Measurements from ENCODE around the gene TSC22D3. TPM values are rescaled to one million over a fixed set of nuclear protein-coding genes. Genes with fewer than 3 reads are reported as not detected.
A peak's percentile ranks its signal among the peaks of the same experiment; 100 is the strongest.

Gene TSC22D3
- total and polyA plus RNA-seq, 2 donors (not counting 1 experiment from before 2014, with no cell fraction given): 447 to 3,050 TPM

- no peak overlapping the region for H2AFZ ChIP-seq (ENCODE audit: insufficient read depth, low read depth, low read length, poor library complexity, severe bottlenecking)
- no peaks in the 10 kb centered on the region for H3K9me3 Mint-ChIP-seq (ENCODE audit: insufficient read depth)
- ChIA-PET CTCF (interaction anchor here (1.8 to 9.1 kb wide), 5 partner anchors 14 to 102 kb away, joined by 8 to 318 read pairs (median 40); partner anchors contain the start of genes NCBP2L and TSC22D3), POLR2A (interaction anchor here (0.9 to 8.2 kb wide), 3 partner anchors 41 to 394 kb away, joined by 3 to 375 read pairs (median 53); partner anchors contain the start of genes NCBP2L and TSC22D3)
- no peaks in the 10 kb centered on the region for H3K9me3 ChIP-seq (ENCODE audit: control extremely low read depth in 1 of 3, control insufficient read depth in 2 of 3, insufficient read depth in 1 of 3, low read length in 2 of 3)
- H3K27me3 Mint-ChIP-seq: no peaks in the 10 kb centered on the region
- H3K27ac ChIP-seq (ENCODE audit: low read length in 2 of 2): peak overlapping the region; percentile 99 to 100
- H3K4me2 ChIP-seq (replicated peaks; ENCODE audit: low read depth, low read length, poor library complexity, severe bottlenecking): peak overlapping the region; percentile 90
- TF ChIP-seq EZH2 (IDR thresholded peaks at IDR 0.05; ENCODE audit: borderline replicate concordance, insufficient read depth, low read depth, low read length, poor library complexity, severe bottlenecking) (no peak), CTCF (IDR thresholded peaks at IDR 0.05) (no peak)
- DNase-seq (peak; percentile 93), ATAC-seq (ENCODE audit: low read depth) (peak; percentile 75)
- no peaks in the 10 kb centered on the region for H3K27me3 ChIP-seq (replicated peaks in 1 of 4; ENCODE audit: control extremely low read depth in 1 of 4, control insufficient read depth in 3 of 4, insufficient read depth in 4 of 4, low read length in 3 of 4)
- H3K4me3 ChIP-seq (ENCODE audit: control extremely low read depth in 1 of 5, extremely low read depth in 1 of 5, insufficient read depth in 1 of 5, low read depth in 2 of 5, low read length in 4 of 5): peak overlapping the region in 4 of 5 experiments; percentile 27 to 53 (median 38)
- peaks cover 16% of the 10 kb centered on the region for H3K79me2 ChIP-seq (ENCODE audit: control insufficient read depth, insufficient read depth, low read length)
- peak overlapping the region; percentile 98 for H3K27ac Mint-ChIP-seq
- H3K4me1 ChIP-seq (ENCODE audit: control insufficient read depth in 2 of 2, insufficient read depth in 2 of 2, low read length in 2 of 2): peaks cover 46 to 63% of the 10 kb centered on the region in 2 donors
- H3K4me1 Mint-ChIP-seq: peaks cover 59% of the 10 kb centered on the region
- no peaks in the 10 kb centered on the region for H3K36me3 ChIP-seq (replicated peaks in 1 of 2; ENCODE audit: control extremely low read depth in 1 of 2, control insufficient read depth in 1 of 2, extremely low read depth in 1 of 2, insufficient read depth in 2 of 2, low read length in 1 of 2)
- no peaks in the 10 kb centered on the region for H4K20me1 ChIP-seq (ENCODE audit: control insufficient read depth, insufficient read depth, low read length, poor library complexity, severe bottlenecking)
- WGBS (ENCODE audit: insufficient coverage): 0% methylated on average over 3 of the region's 7 CpGs
- intact Hi-C loops (cut with micrococcal nuclease): loop anchor here (1.0 to 2.0 kb wide), 6 partner anchors 19 to 103 kb away; partner anchors contain the start of genes NCBP2L and PRPS1
- peak overlapping the region; percentile 88 for H3K4me3 Mint-ChIP-seq
- H3K9ac ChIP-seq (ENCODE audit: low read length): peak overlapping the region; percentile 70
Measured at GRCh38 chrX:107673933-107674479, 101.6 kb downstream of the TSC22D3 start.

GRCh38 chrX:107673431-107673830 is 102.2 kb downstream of the TSC22D3 start:
- Mint-ChIP-seq H3K9me3 (ENCODE audit: insufficient read depth) (no peaks in the 10 kb centered on the region), H3K27ac (peak overlapping the region; percentile 98), H3K4me3 (peak overlapping the region; percentile 83), H3K27me3 (no peaks in the 10 kb centered on the region), H3K4me1 (peaks cover 53% of the 10 kb centered on the region)
- peak; percentile 7 for ATAC-seq (ENCODE audit: low read depth)
- WGBS (ENCODE audit: insufficient coverage): 0% methylated on average over 3 of the region's 6 CpGs
- Histone ChIP-seq H3K36me3 (replicated peaks in 1 of 2; ENCODE audit: control extremely low read depth in 1 of 2, control insufficient read depth in 1 of 2, extremely low read depth in 1 of 2, insufficient read depth in 2 of 2, low read length in 1 of 2) (no peaks in the 10 kb centered on the region), H3K9me3 (ENCODE audit: control extremely low read depth in 1 of 3, control insufficient read depth in 2 of 3, insufficient read depth in 1 of 3, low read length in 2 of 3) (no peaks in the 10 kb centered on the region), H3K27ac (ENCODE audit: low read length in 2 of 2) (peak overlapping the region; percentile 99 to 100), H3K27me3 (replicated peaks in 1 of 4; ENCODE audit: control extremely low read depth in 1 of 4, control insufficient read depth in 3 of 4, insufficient read depth in 4 of 4, low read length in 3 of 4) (no peaks in the 10 kb centered on the region), H3K9ac (ENCODE audit: low read length) (peak overlapping the region; percentile 60), H3K4me1 (ENCODE audit: control insufficient read depth in 2 of 2, insufficient read depth in 2 of 2, low read length in 2 of 2) (peaks cover 40 to 57% of the 10 kb centered on the region in 2 donors), H2AFZ (ENCODE audit: insufficient read depth, low read depth, low read length, poor library complexity, severe bottlenecking) (no peak overlapping the region), H3K4me3 (ENCODE audit: control extremely low read depth in 1 of 5, extremely low read depth in 1 of 5, insufficient read depth in 1 of 5, low read depth in 2 of 5, low read length in 4 of 5) (peak overlapping the region in 3 of 5 experiments; percentile 20 to 53 (median 27)), H3K4me2 (replicated peaks; ENCODE audit: low read depth, low read length, poor library complexity, severe bottlenecking) (peak overlapping the region; percentile 90), H3K79me2 (ENCODE audit: control insufficient read depth, insufficient read depth, low read length) (peaks cover 16% of the 10 kb centered on the region), H4K20me1 (ENCODE audit: control insufficient read depth, insufficient read depth, low read length, poor library complexity, severe bottlenecking) (no peaks in the 10 kb centered on the region)
- ChIA-PET CTCF (interaction anchor here (0.7 to 9.1 kb wide), 14 partner anchors 10 to 745 kb away, joined by 3 to 318 read pairs (median 6); partner anchors contain the start of genes NCBP2L, PRPS1 and TSC22D3), POLR2A (interaction anchor here (0.7 to 8.2 kb wide), 5 partner anchors 9 to 418 kb away, joined by 3 to 375 read pairs (median 3); partner anchors contain the start of genes ATG4A, NCBP2L, PSMD10 and TSC22D3)
- intact Hi-C loops (cut with micrococcal nuclease): loop anchor here (1.0 to 2.0 kb wide), 3 partner anchors 19 to 104 kb away; partner anchors contain the start of gene NCBP2L
- no peak for DNase-seq
- no peak for TF ChIP-seq EZH2 (IDR thresholded peaks at IDR 0.05; ENCODE audit: borderline replicate concordance, insufficient read depth, low read depth, low read length, poor library complexity, severe bottlenecking)
- no peak for TF ChIP-seq CTCF (IDR thresholded peaks at IDR 0.05)
